PFSK-1 (cell line): ENCODE results near the gene TMEM161B.

Source experiments
- FOXP2 ChIP-seq: optimal IDR thresholded peaks from 2 replicates; pipeline ENCODE3; 2011; ENCODE audit warnings: borderline replicate concordance, control low read depth, inconsistent platforms; ENCODE audit not compliant: insufficient read depth; ENCODE audit errors: extremely low read length, extremely low read depth
- POLR2AphosphoS5 ChIP-seq: IDR thresholded peaks from 2 replicates; pipeline ENCODE4 v1.6.1; 2012; ENCODE audit warnings: low read depth, mild to moderate bottlenecking, control low read depth, low read length, moderate library complexity
- REST ChIP-seq, 2 experiments: IDR thresholded peaks; 2 replicates each; pipeline versions ENCODE4 v1.6.1 to v1.8.0; 2011 to 2012; ENCODE audit warnings: low read depth in 2 of 2, low read length in 2 of 2, control low read depth in 1 of 2, inconsistent platforms in 1 of 2, mild to moderate bottlenecking in 1 of 2, moderate library complexity in 1 of 2; ENCODE audit not compliant: insufficient read depth in 1 of 2
- SIN3A ChIP-seq: IDR thresholded peaks from 2 replicates; pipeline ENCODE4 v1.6.1; 2012; ENCODE audit warnings: mild to moderate bottlenecking, low read length, moderate library complexity, borderline replicate concordance; ENCODE audit not compliant: insufficient read depth
- TAF1 ChIP-seq: IDR thresholded peaks from 2 replicates; pipeline ENCODE4 v1.6.1; 2012; ENCODE audit warnings: low read length, control low read depth, borderline replicate concordance; ENCODE audit not compliant: insufficient read depth

The TMEM161B gene

GRCh38 chr5:88172847-88173758 is 95.5 kb downstream of the TMEM161B start:
- TF ChIP-seq SIN3A (no peak), FOXP2 (no peak), TAF1 (no peak), REST (IDR thresholded peaks at IDR 0.05; ENCODE audit: insufficient read depth in 1 of 2, low read depth in 2 of 2, low read length in 2 of 2) (no peak), POLR2AphosphoS5 (no peak)

- TF ChIP-seq REST (IDR thresholded peaks at IDR 0.05; ENCODE audit: insufficient read depth in 1 of 2, low read depth in 2 of 2, low read length in 2 of 2) (no peak), SIN3A (no peak), TAF1 (no peak), FOXP2 (no peak), POLR2AphosphoS5 (no peak)
Measured at GRCh38 chr5:88159591-88159990, 109.1 kb downstream of the TMEM161B start.

- TF ChIP-seq FOXP2: no peak
- TF ChIP-seq REST (IDR thresholded peaks at IDR 0.05; ENCODE audit: insufficient read depth in 1 of 2, low read depth in 2 of 2, low read length in 2 of 2): no peak
- TF ChIP-seq SIN3A: no peak
- TF ChIP-seq POLR2AphosphoS5: no peak
- no peak for TF ChIP-seq TAF1
Measured at GRCh38 chr5:88158056-88158455, 110.6 kb downstream of the TMEM161B start.

GRCh38 chr5:88154891-88155290 is 113.8 kb downstream of the TMEM161B start:
- TF ChIP-seq POLR2AphosphoS5 (no peak), REST (IDR thresholded peaks at IDR 0.05; ENCODE audit: insufficient read depth in 1 of 2, low read depth in 2 of 2, low read length in 2 of 2) (no peak), TAF1 (no peak), FOXP2 (no peak), SIN3A (no peak)
